ENCODE measurements around the gene NADK.
"Not testable (repeated sequence)": the region's sequence is repeated elsewhere in the genome, so short reads cannot be mapped to it uniquely, and the experiment has no call there.

NADK gene

DNA sequence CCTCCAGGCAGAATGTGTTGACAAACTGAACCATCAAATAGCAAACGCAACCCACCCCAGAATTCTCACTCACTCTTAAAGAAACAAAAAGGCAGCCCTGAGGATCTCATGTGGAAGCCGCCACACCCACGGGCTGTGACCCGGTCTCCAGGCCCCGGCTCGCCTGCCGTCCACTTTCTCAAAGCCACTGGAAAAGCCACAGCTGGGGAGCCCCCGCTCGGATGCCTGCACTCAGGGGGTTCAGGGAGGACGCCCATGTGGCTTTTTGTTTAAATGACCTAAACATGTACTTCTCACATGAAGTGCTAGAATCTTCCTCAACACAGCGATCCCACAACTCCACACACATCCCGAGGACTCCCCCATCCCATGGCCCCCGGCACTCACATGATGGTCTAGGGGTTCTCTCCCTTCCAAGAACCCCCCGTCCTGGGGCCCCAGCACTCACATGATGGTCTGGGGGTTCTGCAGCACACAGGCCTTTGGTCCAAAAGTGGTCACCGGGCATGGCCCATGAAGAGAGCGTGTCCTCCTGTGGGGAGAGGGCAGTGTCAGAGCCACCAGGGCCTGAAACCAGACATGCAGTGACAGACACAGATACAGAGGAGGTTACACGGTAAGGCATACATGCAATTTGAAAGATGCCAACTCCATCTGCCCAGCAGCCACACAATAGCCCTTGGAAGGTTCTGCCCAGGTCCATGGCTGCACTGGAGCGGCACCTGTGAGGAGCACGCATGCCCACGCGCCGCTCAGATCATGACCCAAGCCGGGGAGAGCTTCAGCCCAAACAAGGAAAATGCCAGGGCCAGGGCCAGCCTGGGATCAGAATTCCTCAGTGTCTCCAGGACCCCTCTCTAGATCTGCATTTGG, 16.5 kb downstream of the NADK start:
- DNase-seq: no peak

GRCh38 chr1:1760715-1761114, 17.6 kb downstream of the NADK start:
- no peak for DNase-seq

DNA sequence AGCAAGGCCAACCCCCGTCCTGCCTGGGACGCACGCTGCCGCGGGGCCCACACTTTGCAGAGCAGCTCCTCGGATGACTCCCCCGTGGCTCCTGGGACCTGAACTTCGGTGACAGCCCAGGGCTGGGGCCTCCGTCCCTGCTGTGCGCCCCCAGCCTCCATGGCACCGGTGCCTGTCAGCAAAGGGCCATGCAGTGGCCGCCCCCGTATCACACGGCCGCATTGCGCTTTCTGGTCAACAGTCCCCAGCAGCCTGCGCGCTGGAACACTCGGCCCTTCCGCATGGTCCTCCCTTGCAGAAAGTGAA, 18.0 kb downstream of the NADK start:
- no peak for DNase-seq

GRCh38 chr1:1759456-1760344, 18.6 kb downstream of the NADK start:
- no peak for DNase-seq

DNA sequence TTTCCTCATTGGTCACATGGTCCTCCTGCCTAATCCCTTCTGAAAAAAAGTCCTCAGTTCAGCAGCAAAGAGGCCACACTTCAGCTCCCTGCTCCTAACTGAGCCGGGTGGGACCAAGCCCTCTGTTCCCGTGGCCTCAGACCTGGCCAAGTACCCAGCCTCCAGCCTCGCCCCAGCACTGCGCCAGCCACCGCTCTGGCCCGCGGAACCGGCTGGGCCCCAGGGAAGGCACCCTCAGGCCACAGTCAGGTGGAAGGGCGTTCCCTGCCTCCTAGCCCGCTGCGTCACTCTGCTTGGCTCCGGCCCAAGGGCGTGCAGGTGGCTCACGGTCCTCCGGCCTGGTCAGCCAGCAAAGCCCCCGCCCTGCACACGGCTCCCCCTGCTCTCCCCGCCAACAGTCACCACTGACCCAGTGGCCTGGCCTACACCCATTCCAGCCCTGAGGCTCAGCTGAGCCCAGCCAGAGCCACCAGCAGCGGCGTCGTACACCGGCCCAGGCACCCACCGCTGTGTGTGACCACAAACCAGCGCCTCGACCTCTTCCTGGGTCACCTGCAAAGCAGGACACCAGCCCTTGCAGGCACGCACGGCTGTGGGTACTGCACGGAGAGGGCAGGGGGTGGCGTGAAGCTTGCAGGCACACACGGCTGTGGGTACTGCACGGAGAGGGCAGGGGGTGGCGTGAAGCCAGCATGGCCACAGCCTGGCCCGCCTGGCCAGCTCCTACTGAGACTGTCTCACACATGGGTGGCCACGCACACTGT, 19.4 kb downstream of the NADK start:
- DNase-seq: no peak

DNA sequence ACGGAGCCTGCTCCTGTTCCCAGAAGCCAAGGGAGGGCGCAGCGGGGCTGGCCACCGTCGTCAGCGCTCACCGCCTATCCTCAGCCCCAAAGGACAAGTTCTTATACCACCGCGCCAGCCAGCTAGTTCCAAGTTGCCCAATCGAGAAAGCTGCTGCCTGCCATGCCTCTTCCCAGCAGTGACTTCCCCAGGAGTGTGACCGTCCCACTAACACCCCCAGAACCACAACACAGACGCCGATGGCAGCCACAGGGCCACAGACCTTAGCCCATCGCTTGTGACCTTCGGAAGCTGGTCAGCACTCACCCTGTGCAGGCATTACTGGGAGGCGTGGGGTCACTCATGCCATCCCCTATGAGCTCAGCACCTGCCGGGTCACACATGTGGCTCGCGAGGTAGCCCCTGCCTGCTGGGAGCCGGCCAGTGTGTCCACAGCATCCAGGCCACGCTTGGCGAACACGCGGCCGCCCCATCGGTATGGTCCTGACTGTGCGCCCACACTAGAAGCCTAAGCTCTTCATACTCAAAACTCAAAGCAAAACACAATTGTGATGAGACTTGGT, 20.1 kb downstream of the NADK start:
- no peak for DNase-seq

DNA sequence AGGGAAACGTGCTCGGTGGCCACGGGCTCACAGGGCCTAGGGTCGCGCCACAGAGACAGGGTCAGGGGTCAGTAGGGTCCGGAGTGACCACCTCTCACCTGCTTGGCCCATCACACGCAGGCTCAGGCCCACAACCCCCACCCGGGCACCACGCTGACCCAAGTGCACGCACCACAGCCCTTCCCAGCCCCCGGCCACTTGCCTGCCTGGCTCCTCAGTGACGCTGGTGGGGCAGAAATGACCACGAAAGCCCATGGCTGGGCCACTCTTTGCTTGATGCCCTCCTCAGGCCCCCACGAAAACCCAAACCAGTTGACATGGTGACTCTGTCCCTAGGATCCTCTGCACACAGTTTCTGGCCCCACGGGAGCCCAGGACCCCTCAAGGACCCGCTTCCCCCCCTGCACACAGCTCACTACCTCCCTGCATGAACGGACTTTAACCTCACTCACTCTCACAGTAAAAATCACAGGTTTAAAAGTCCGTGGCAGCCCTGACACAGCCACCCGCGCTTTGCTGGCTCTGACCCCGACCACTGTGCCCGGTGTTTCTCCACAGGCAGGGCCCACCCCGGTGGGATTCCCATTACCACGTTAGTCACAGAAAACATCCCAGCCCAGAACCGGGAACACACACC, 20.7 kb downstream of the NADK start:
- DNase-seq: no peak

DNA sequence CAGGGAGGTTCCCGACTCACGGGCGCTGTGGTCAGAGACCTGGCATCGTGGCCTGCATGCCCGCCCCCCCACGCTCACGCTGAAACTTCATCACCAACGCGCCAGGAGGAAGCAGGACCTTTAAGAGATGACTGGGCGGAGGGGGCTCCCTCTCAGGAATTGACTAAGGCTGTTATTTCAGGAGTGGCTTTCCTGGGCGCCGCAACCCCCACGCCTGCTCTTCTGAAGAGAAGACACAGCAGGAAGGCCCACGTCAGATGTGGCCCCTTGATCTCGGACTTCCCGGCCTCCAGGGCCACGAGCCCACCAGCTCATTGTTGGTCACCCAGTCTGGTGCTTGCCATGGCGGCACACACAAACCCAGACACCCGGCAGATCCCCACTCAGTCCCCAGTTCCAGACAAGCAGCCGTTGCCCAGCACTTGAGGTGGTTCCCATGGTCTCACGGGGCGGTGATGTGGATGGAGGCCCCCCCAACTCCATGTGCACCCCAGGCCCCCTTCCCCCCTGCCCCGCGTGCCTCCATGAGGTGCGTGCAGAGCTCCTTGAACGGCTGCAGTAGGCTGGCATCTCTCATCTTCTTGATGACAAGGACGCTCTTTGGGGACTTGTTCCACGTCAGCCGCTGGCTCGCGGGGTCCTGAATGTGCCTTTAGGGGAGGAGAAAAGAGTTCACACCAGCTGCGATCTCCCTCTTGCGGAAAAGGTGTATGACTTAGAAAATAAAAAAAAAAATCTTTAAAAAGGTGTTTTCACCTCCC, 21.4 kb downstream of the NADK start:
- DNase-seq: no peak

DNA sequence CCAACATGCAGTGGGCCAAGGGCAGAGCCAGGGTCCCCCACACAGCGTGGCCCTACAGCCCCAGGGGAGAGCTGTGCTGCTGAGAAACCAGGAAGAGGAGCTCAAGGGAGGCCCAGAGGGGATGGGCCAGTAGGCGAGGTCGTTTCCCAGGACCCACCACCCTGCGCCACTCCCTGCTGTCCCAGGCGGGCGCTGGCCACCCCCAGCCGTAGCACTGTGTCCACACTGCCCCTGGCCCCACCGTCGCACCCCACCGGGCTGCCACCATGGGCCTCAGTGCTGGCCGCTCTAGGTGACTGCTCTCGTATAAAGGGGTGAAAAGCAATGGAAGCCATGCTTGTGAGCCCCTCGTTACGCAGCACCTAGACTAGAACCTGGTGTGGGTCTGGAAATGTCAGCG, 22.4 kb downstream of the NADK start:
- DNase-seq: no peak

DNA sequence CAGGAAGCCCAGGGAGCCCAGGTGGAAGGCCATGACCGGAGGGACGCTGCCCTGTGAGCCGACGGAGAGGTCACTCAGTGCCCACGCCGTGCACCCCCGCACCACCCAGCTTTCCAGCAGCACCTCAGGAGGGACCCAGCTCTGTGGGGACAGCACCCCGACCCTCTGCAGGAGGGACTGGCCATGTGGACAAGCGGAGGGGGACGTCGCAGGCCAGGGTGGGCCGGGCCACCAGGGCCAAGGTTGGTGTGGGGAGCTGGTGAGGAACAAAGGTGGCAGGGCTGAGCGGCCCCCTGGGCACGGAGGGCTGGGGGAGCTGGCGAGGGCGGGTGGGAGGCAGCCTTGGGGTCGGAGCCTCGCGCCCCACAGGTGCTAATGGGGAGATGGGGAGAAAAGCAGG, 22.8 kb downstream of the NADK start:
- DNase-seq: no peak

DNA sequence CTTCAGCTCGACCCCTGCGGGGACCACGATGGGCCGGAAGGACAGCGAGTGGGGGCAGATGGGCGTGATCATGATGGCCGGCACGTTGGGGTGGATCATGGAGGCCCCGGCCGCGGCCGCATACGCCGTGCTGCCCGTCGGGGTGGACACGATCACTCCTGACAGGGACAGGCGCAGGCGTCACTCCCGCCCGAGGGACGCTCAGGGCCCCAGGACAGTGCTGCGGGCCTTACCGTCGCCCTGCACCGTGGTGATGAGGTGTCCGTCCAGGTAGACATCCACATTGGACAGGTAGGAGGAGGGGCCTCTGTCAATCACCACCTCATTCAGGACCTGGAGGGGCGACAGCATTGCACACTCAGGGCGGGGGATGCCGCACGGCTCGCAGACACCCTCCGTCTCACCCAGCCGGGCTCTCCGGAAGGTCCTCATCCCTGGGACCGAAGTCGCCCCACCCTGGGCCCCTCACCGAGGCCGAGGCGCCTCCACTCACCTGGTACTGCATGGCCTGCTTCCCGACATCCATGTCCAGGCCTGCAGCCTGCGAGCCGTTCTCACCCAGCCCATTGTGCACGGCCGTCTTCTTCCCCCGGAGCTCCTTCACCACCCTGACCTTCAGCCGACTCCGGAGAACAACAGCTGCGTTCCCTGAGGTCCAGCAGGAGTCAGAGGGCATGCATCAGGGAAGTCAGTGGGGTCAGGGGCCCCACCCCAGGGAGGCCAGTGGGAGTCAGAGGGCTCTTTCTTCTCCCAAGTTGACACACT, 24.0 kb downstream of the NADK start:
- DNase-seq: no peak

DNA sequence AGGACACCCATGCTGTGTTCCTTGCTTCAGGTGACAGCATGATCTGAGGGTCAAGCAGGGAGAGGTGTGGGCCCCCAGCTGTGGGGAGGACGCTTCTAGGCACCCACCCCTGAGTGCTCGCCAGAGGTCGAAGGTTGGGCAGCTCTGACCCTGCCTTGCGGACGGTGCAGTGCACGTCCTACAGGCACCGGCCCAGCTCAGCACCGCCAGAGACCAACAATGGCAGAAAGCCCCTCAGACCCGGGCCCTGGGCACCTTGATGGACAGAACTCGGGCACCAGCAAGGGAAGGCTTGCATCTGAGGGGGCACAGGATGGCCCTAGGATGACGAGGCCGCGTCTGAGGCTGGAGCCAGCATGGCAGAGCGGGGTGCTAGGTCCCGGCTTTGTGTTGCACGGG, 24.7 kb downstream of the NADK start:
- no peak for DNase-seq

DNA sequence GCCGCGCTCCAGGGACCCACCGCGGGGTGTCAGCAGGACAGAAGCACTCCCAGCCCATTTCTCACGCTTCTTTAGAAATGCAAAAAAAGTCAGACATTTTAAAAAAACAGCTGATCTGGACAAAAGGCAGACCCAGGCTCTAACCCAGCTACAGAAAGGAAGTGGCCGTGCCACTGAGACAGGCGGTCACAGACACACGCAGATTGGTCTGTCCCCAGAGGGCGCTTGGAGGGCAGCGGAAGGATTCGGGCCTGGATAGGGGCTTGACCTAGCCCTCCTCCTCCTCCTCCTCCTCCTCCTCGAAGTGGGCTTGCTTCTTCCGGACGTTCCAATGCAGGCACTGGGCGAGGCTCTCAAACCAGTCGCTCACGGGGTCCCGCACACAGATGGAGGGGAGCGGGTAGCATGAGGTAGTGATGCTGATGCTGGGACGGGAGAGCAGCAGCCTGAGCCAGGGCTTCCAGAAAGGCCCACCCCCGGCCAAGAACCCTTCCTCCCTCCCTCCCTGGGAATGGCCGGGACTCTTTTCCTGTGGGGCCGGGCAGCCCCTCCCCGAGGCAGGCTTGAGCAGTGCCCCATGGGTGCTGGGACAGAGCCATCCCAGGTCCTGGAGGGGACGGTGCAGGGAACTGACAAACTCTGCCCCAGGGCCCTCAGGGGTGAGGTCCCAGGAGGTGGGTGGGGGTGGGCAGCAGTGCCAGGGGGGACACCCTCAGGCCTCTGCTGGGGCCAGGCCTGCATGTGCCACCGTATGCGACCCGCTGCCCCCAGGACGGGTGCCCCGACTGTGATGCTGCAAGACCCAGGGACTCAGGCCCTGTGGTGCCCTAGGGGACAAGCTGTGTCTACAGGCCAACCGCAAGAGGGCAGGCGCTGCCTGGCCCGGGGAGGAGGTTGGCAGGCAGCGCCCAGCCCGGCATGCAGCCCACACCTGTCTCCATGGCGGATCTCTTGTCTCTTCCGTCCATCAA, 25.3 kb downstream of the NADK start:
- DNase-seq: no peak

DNA sequence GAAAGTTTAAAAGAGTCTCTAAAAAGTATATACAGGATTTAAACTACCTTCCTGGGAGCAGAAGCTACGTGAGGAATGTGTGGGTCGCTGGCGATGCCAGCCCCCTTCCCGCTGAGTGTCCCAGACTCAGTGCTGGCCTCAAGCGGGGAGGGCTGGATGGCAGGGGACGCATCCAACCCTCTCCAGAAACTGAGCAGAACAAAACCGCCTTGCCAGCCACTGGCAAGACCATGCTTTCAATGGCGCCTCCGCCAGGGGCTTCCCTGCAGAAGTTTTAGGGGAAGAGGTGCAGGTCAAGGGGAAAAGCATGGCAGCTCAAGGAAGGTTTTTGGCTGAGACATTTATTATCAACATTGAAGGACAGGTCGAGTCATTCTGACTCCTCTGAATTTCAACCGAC, 26.1 kb downstream of the NADK start:
- no peak for DNase-seq

DNA sequence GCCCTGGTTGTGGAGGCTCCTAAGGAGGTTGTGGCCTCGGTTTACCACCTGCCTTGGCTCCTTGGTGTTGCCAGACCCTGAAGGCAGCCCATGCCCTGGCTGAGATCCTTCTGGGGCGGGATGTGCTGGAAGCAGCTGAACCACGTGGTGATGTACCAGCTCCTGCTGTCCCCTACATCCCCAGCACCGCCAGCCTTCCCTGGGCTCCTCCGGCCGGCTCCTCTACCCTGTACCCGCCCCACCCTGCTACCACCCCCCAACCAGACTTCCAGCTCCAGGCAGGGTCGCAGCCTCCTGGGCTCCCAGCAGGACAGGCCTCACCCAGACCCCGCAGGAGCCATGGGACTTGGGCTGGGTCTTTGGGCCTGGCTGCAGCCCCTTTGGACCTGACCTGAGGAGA, 28.3 kb downstream of the NADK start:
- not testable (repeated sequence) for DNase-seq

DNA sequence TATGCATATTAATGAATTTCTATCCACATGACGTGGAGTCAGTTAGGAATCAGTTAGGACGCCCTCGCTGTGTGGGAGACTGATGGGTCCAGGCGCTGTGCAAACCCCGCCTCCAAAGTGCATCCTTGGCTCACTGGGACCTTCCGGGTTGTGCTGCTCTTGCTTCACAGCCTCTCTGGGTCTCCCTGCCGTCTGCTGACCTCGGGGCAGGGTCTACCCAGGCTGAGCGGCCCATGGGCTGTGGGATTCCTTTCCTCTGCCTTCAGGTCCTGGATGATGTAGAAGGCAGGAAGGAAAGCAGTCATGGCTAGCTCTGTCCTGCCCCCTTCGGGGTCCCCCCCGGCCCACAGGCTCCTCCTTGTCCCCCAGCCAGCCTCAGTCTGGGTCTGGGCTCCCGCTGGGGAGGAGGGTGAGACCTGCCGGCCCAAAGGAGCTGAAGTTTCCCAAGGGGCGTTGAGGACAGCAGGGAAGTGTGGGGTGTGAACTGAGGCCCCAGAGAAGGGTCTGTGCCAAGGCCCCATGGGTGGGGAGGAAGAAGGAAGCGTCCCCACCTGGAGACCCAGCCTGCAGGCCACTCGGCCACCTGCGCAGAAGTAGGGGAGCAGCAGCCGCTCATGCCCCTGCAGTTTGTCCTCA, 29.5 kb downstream of the NADK start:
- no peak for DNase-seq

DNA sequence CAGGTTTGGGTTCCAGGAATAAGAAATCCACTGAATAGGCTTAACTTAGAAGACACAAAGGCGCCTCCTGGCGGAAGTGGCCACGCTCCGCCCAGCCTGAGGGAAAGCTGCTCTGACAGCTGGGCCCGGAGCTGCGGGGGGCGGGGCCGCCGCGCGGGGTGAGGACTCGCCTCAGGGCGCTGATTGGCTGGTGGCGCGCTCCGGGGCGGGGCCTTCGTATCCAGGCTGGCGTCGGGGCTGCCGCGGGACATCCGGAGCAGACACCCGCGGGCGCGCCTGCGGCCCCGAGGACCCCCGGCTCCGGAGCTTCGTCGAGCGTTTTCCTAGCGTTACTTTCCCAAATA, 31.7 kb downstream of the NADK start:
- not testable (repeated sequence) for DNase-seq

DNA sequence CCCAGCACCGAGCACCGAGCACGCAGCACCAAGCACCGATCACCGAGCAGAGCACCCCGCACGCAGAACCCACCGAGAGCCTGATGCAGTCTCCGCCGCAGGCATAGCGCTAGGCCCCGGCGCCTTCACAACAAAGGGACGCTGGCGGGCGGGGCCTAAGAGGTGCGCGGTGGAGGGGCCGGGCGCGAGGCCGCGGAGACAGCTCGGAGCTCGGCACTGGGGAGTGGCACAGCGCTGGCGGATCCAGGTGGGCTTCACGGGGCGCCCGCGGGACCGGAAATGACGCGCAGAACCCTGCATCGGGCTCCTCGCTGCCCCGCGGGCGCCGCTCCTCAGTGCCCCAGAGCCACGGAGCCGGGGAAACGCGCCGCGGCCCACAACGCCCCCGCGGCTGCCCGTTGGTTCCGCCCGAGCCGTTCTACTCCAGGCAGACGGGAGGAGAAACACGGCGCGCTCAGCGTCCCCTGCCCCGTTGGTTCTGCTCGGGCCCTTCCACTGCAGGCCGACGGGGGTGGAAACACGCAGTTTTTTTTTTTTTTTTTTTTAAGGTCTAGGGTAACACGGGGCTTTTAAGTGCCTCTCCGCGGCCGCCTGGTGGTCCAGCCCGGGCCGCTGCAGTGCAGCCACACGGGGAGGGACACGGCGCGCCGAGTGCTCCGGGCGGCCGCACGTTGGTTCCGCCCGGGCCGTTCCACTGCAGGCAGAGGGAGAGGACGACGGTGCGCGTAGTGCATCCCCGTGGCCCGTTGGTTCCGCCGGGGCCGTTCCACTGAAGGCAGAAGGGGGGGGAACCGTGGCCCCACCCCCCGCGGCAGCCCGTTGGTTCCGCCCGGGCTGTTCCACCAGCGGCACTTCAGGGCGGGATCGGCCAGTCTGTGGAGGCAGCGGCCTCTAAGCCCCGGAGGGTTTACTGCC, 32.4 kb downstream of the NADK start:
- peak; percentile 83 for DNase-seq

Data from OCI-M1 (cell line).